WTC11 (cell line): ENCODE data around the gene TNFAIP8L1. TPM values are rescaled to one million over a fixed set of nuclear protein-coding genes. Genes with fewer than 3 reads are reported as not detected.

Source experiments
- total RNA-seq: library from RNA; stranded (reverse); gene quantifications from 3 replicates; pipeline ENCODE4 v1.2.3, GENCODE V29; 2021

Gene TNFAIP8L1
- total RNA-seq, 1 experiment from 2014 or later: 8.7 TPM

Other genes starting within 250 kb of the TNFAIP8L1 start
- 89.4 to 109 TPM (median 89.7 TPM) in 3 replicates for gene SH3GL1, start 239.0 kb upstream of the TNFAIP8L1 start, total RNA-seq
- 126 to 161 TPM (median 137 TPM) in 3 replicates for gene CHAF1A, start 236.9 kb upstream of the TNFAIP8L1 start, total RNA-seq
- 34.8 to 39.8 TPM (median 38.8 TPM) in 3 replicates for gene UBXN6, start 181.7 kb upstream of the TNFAIP8L1 start, total RNA-seq
- 111 to 116 TPM (median 115 TPM) in 3 replicates for gene HDGFL2, start 167.2 kb upstream of the TNFAIP8L1 start, total RNA-seq
- gene PLIN4, start 121.0 kb upstream of the TNFAIP8L1 start, total RNA-seq: 0.35 to 0.62 TPM (median 0.57 TPM) in 3 replicates
- gene PLIN5, start 104.3 kb upstream of the TNFAIP8L1 start, total RNA-seq: 3.3 to 4.2 TPM (median 3.9 TPM) in 3 replicates
- 0.81 to 1.2 TPM (median 0.87 TPM) in 3 replicates for gene LRG1, start 99.5 kb upstream of the TNFAIP8L1 start, total RNA-seq
- 45.1 to 52.1 TPM (median 49.1 TPM) in 3 replicates for gene SEMA6B, start 79.8 kb upstream of the TNFAIP8L1 start, total RNA-seq
- 54.2 to 59.1 TPM (median 58.2 TPM) in 3 replicates for gene MYDGF, start 30.8 kb downstream of the TNFAIP8L1 start, total RNA-seq
- 36.0 to 52.9 TPM (median 38.3 TPM) in 3 replicates for gene DPP9, start 84.3 kb downstream of the TNFAIP8L1 start, total RNA-seq
- 15.7 to 16.1 TPM (median 15.8 TPM) in 3 replicates for gene FEM1A, start 152.2 kb downstream of the TNFAIP8L1 start, total RNA-seq
- gene TICAM1, start 192.2 kb downstream of the TNFAIP8L1 start, total RNA-seq: 0.61 to 1.4 TPM (median 1.2 TPM) in 3 replicates
- 61.3 to 72.1 TPM (median 71.2 TPM) in 3 replicates for gene PLIN3, start 228.2 kb downstream of the TNFAIP8L1 start, total RNA-seq